H1 (cell line): ENCODE results near the gene HLA-DQA1. TPM values are rescaled to one million over a fixed set of nuclear protein-coding genes. Genes with fewer than 3 reads are reported as not detected.

Experiments
- CTCF ChIA-PET: fragments of 300-600 bp; sonication (Branson Sonifier 250); formaldehyde crosslinking; loops from one replicate; lab custom pipeline; 2021; ENCODE audit not compliant: partially characterized antibody; lab: Charles Lee
- POLR2A ChIA-PET: fragments of 300-600 bp; sonication (Branson Sonifier 250); formaldehyde crosslinking; loops from one replicate; lab custom pipeline; 2021; ENCODE audit warnings: inconsistent platforms; ENCODE audit not compliant: partially characterized antibody; lab: Charles Lee
- DNase-seq, 2 experiments: peaks; one replicate each; pipeline versions ENCODE4 v3.0.0 to v3.0.0-alpha.2; 2010 to 2022; ENCODE audit warnings: low spot score in 2 of 2, low read depth in 1 of 2, mixed read lengths in 1 of 2
- FAIRE-seq: peaks from 2 replicates; lab custom pipeline; 2011; peaks lifted over from hg19 to GRCh38; lab: Jason Lieb, UNC
- H2AFZ ChIP-seq: 2 replicates; pipeline ENCODE4 v1.8.1; 2012; ENCODE audit warnings: low read length, inconsistent platforms
- H2AK5ac ChIP-seq: 2 replicates; pipeline ENCODE4 v1.6.1; 2013; ENCODE audit warnings: low read depth, low read length
- H2BK120ac ChIP-seq: replicated peaks from 2 replicates; pipeline ENCODE3; 2013; ENCODE audit warnings: low read depth, low read length, inconsistent platforms
- H2BK12ac ChIP-seq: 2 replicates; pipeline ENCODE4 v1.6.1; 2013; ENCODE audit warnings: low read depth, low read length
- H2BK15ac ChIP-seq: 2 replicates; pipeline ENCODE4 v1.6.1; 2013; ENCODE audit warnings: low read length
- H2BK20ac ChIP-seq: 2 replicates; pipeline ENCODE4 v1.6.1; 2013; ENCODE audit warnings: low read length
- H2BK5ac ChIP-seq: 2 replicates; pipeline ENCODE4 v1.6.1; 2013; ENCODE audit warnings: low read depth, low read length
- H3K14ac ChIP-seq: 2 replicates; pipeline ENCODE4 v1.6.1; 2013; ENCODE audit warnings: inconsistent platforms; ENCODE audit not compliant: insufficient read length
- H3K18ac ChIP-seq: 2 replicates; pipeline ENCODE4 v1.6.1; 2013; ENCODE audit warnings: low read length; ENCODE audit errors: extremely low read depth
- H3K23ac ChIP-seq: 2 replicates; pipeline ENCODE4 v1.6.1; 2013; ENCODE audit warnings: inconsistent platforms; ENCODE audit not compliant: insufficient read length
- H3K23me2 ChIP-seq: 2 replicates; pipeline ENCODE4 v1.6.1; 2013; ENCODE audit warnings: low read depth, low read length
- H3K27ac ChIP-seq: 2 replicates; pipeline ENCODE4 v1.6.1; 2011; ENCODE audit warnings: low read depth, low read length, inconsistent platforms
- H3K27me3 ChIP-seq, 4 experiments: replicated peaks in 1 of 4; 1 replicate in 1 of 4; 2 replicates in 3 of 4; pipeline versions ENCODE4 v1.6.1 to v1.8.1; 2011 to 2013; ENCODE audit warnings: low read length in 3 of 4, mild to moderate bottlenecking in 3 of 4, inconsistent platforms in 2 of 4, mixed read lengths in 2 of 4, moderate library complexity in 1 of 4; ENCODE audit not compliant: control insufficient read depth in 3 of 4, insufficient read depth in 3 of 4; ENCODE audit errors: extremely low read depth in 1 of 4
- H3K36me3 ChIP-seq, 4 experiments: 2 replicates each; pipeline versions ENCODE4 v1.6.1 to v1.8.1; 2011 to 2013; ENCODE audit warnings: mild to moderate bottlenecking in 4 of 4, low read length in 3 of 4, moderate library complexity in 2 of 4, control low read depth in 1 of 4, inconsistent platforms in 1 of 4; ENCODE audit not compliant: insufficient read depth in 4 of 4, control insufficient read depth in 2 of 4
- H3K4ac ChIP-seq: replicated peaks from 2 replicates; pipeline ENCODE3; 2013; ENCODE audit warnings: low read length, low read depth, mixed read lengths, inconsistent platforms; ENCODE audit not compliant: insufficient read length
- H3K4me1 ChIP-seq, 4 experiments: replicated peaks in 1 of 4; 1 replicate in 1 of 4; 2 replicates in 3 of 4; pipeline versions ENCODE4 v1.6.1 to v1.8.1; 2011 to 2013; ENCODE audit warnings: low read length in 3 of 4, inconsistent platforms in 2 of 4, mixed read lengths in 1 of 4; ENCODE audit not compliant: insufficient read depth in 4 of 4, control insufficient read depth in 3 of 4
- H3K4me2 ChIP-seq, 2 experiments: 2 replicates each; pipeline versions ENCODE4 v1.6.1 to v1.8.1; 2011 to 2013; ENCODE audit warnings: low read depth in 2 of 2, low read length in 2 of 2, control low read depth in 1 of 2, inconsistent platforms in 1 of 2, mild to moderate bottlenecking in 1 of 2; ENCODE audit not compliant: insufficient read depth in 1 of 2
- H3K4me3 ChIP-seq, 4 experiments: fragments of 200-600, 300-600 bp in 1 of 4; sonication (generic), shearing (Covaris generic), sonication (Bioruptor Twin) in 1 of 4; 2 replicates each; pipeline versions ENCODE4 v1.5.1 to v1.8.1; 2011 to 2016; ENCODE audit warnings: low read length in 4 of 4, low read depth in 3 of 4, control low read depth in 2 of 4, inconsistent platforms in 2 of 4, mild to moderate bottlenecking in 2 of 4, mixed read lengths in 1 of 4, moderate library complexity in 1 of 4; ENCODE audit not compliant: insufficient read depth in 2 of 4; ENCODE audit errors: extremely low read depth in 1 of 4
- H3K56ac ChIP-seq: replicated peaks from 2 replicates; pipeline ENCODE3; 2013; ENCODE audit warnings: low read depth, mild to moderate bottlenecking, mixed read lengths, low read length, inconsistent platforms; ENCODE audit not compliant: insufficient read length
- H3K79me1 ChIP-seq: 2 replicates; pipeline ENCODE4 v1.6.1; 2013; ENCODE audit warnings: low read depth, low read length, control low read depth
- H3K79me2 ChIP-seq, 2 experiments: 2 replicates each; pipeline versions ENCODE4 v1.6.1 to v1.8.1; 2012 to 2013; ENCODE audit warnings: low read length in 2 of 2, mild to moderate bottlenecking in 2 of 2, inconsistent platforms in 1 of 2; ENCODE audit not compliant: insufficient read depth in 2 of 2, control insufficient read depth in 1 of 2
- H3K9ac ChIP-seq, 4 experiments: replicated peaks in 1 of 4; 1 replicate in 1 of 4; 2 replicates in 3 of 4; pipeline versions ENCODE4 v1.6.1 to v1.8.1; 2011 to 2013; ENCODE audit warnings: low read depth in 3 of 4, low read length in 3 of 4, control low read depth in 2 of 4, mild to moderate bottlenecking in 2 of 4, moderate library complexity in 2 of 4, inconsistent platforms in 1 of 4; ENCODE audit errors: extremely low read depth in 1 of 4
- H3K9me3 ChIP-seq, 2 experiments: 2 replicates each; pipeline versions ENCODE4 v1.6.1 to v1.8.1; 2012 to 2013; ENCODE audit warnings: mild to moderate bottlenecking in 2 of 2, moderate library complexity in 2 of 2, control low read depth in 1 of 2, inconsistent platforms in 1 of 2, low read depth in 1 of 2, low read length in 1 of 2, mixed read lengths in 1 of 2; ENCODE audit not compliant: insufficient read depth in 2 of 2
- H4K20me1 ChIP-seq, 2 experiments: replicated peaks in 1 of 2; 2 replicates each; pipeline versions ENCODE3 to v1.8.1; 2011 to 2013; ENCODE audit warnings: inconsistent platforms in 2 of 2, low read length in 2 of 2, mild to moderate bottlenecking in 1 of 2; ENCODE audit not compliant: insufficient read depth in 2 of 2, control insufficient read depth in 1 of 2
- H4K5ac ChIP-seq: 2 replicates; pipeline ENCODE4 v1.6.1; 2013; ENCODE audit warnings: low read length, low read depth, mixed read lengths, inconsistent platforms; ENCODE audit not compliant: insufficient read length
- H4K8ac ChIP-seq: 2 replicates; pipeline ENCODE4 v1.8.0; 2013; ENCODE audit warnings: mild to moderate bottlenecking, moderate library complexity, low read length, inconsistent platforms; ENCODE audit not compliant: insufficient read depth; ENCODE audit errors: extremely low read depth
- H4K91ac ChIP-seq: replicated peaks from 2 replicates; pipeline ENCODE3; 2013; ENCODE audit warnings: low read length, mixed read lengths, inconsistent platforms; ENCODE audit not compliant: insufficient read length
- CHD1 ChIP-seq: IDR thresholded peaks from 2 replicates; pipeline ENCODE4 v1.6.1; 2012; ENCODE audit warnings: low read depth, low read length, improper control_type of control experiment
- CREB1 ChIP-seq: IDR thresholded peaks from 2 replicates; pipeline ENCODE4 v1.6.1; 2012; ENCODE audit warnings: inconsistent platforms
- RFX5 ChIP-seq: IDR thresholded peaks from 2 replicates; pipeline ENCODE4 v1.6.1; 2011; ENCODE audit warnings: low read depth, low read length, improper control_type of control experiment, borderline replicate concordance
- WGBS, 2 experiments: shearing (Covaris generic) in 1 of 2; methylation state at CpG; one replicate each; pipeline versions ENCODE4 v1.1.6 to v1.1.7; 2013 to 2015; ENCODE audit warnings: low lambda C conversion rate in 2 of 2, mixed read lengths in 2 of 2, inconsistent platforms in 1 of 2, low coverage in 1 of 2, missing lambda C conversion rate in 1 of 2; ENCODE audit not compliant: insufficient replicate concordance in 2 of 2, insufficient coverage in 1 of 2, insufficient read length in 1 of 2; ENCODE audit errors: extremely low coverage in 1 of 2, missing lambda C conversion rate in 1 of 2; 5-methylcytosine and 5-hydroxymethylcytosine counted together
- polyA plus RNA-seq, 7 experiments: library from polyadenylated mRNA; depleted of rRNA in 3 of 7; stranded (reverse) in 5 of 7; unstranded in 2 of 7; fragments of >200 nt in 5 of 7; fragments of 200-250 nt in 2 of 7; gene quantifications; 1 replicate in 5 of 7; 2 replicates in 1 of 7; 4 replicates in 1 of 7; pipeline versions ENCODE4 v1.2.1 to v1.2.3, GENCODE V29; 2011 to 2013; ENCODE audit warnings: missing spikeins in 2 of 7, mixed read lengths in 2 of 7
- total RNA-seq: library from RNA; stranded (reverse); fragmentation: NEBNext Ultra II Directional; extraction: Animal tissue kit (Norgen Biotek cat#: 25700); gene quantifications from 2 replicates; pipeline ENCODE4 v1.2.1, GENCODE V29; 2021

Gene HLA-DQA1
- total and polyA plus RNA-seq, 2 of the 8 experiments (the other 6 are each of a cell fraction or from before 2014, with no cell fraction given), result 0.12 TPM; not detected in 1

DNA sequence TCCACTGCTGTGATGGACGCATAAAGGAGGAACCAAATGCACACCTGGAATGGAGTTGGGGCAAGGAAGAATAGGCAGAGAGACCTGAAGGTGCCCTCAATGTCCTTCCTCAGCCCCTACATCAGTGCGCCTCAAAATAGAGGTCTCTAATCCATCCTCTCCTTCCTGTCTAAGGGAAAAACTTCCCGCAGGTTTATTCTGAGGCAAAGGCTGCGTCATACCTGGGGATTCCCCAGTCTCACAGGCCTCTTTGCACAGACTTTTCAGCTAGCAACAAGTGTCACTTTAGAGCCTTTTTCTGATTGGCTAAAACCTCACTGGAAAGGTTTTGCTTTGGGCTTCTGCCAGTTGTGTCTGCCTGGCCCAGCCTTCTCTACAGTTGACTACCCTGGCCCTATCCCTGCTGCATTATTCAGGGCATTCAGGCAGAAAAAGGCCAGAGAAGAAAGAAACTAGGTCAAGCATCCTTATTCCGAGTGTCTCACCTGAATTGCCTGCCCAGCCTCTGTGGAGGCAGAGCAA lies 31.1 kb downstream of the HLA-DQA1 start:
- Histone ChIP-seq H3K18ac (no peak overlapping the region), H3K4me1 (no peaks in the 10 kb centered on the region; a peak in 1 of 7 replicates), H3K79me1 (no peaks in the 10 kb centered on the region), H4K91ac (no peak overlapping the region), H2AFZ (0 out of 2 replicates have a peak overlapping the region, but pooled peaks have one; percentile 7), H3K4me2 (no peak overlapping the region), H3K14ac (no peak overlapping the region), H3K23me2 (no peaks in the 10 kb centered on the region), H4K20me1 (no peaks in the 10 kb centered on the region), H4K5ac (no peak overlapping the region), H3K4ac (no peak overlapping the region), H2BK15ac (no peak overlapping the region), H3K9ac (no peak overlapping the region), H2BK20ac (no peak overlapping the region), H2BK120ac (no peak overlapping the region), H2AK5ac (no peak overlapping the region), H4K8ac (no peak overlapping the region), H3K9me3 (peaks cover 9 to 12% of the 10 kb centered on the region in 2 experiments; a peak in 2 of 4 replicates), H2BK5ac (no peak overlapping the region), H3K79me2 (no peaks in the 10 kb centered on the region), H3K4me3 (no peak overlapping the region), H3K56ac (no peak overlapping the region), H3K23ac (no peak overlapping the region), H3K36me3 (no peaks in the 10 kb centered on the region), H3K27me3 (peaks cover 0 to 14% (median 5%) of the 10 kb centered on the region in 4 experiments; a peak in 3 of 7 replicates), H3K27ac (no peak overlapping the region), H2BK12ac (no peak overlapping the region)
- 61% methylated on average over 5 of the region's 5 CpGs; no CpG with 5 or more reads in 1 of the 2 experiments for WGBS, 2 experiments
- FAIRE-seq, result peak; percentile 48
- POLR2A ChIA-PET, result interaction anchor here (0.6 kb wide), 1 partner anchor 451 kb away, joined by 3 read pairs; no protein-coding TSS in a partner anchor
- DNase-seq, result no peak
- CTCF ChIA-PET, result no interaction called here
- TF ChIP-seq RFX5, result peak; percentile 94
- no peak for TF ChIP-seq CHD1
- peak; percentile 66 for TF ChIP-seq CREB1
